HepG2 (cell line): Measurements from ENCODE around the gene CAPZB. TPM values are rescaled to one million over a fixed set of nuclear protein-coding genes. Genes with fewer than 3 reads are reported as not detected.

Experiments used
- DBP ChIP-seq: sonication (generic); formaldehyde crosslinking; IDR thresholded peaks from 2 replicates; pipeline ENCODE4 v1.4.0; 2020; ENCODE audit warnings: missing genetic modification reagents; ENCODE audit errors: not compliant biosample characterization
- EZH2 ChIP-seq: conservative IDR thresholded peaks from 2 replicates; pipeline ENCODE4 v1.6.1; 2012; ENCODE audit warnings: mild to moderate bottlenecking, low read depth, low read length, moderate library complexity
- GABPA ChIP-seq, 2 experiments: IDR thresholded peaks; 2 replicates each; pipeline ENCODE4 v1.6.1; 2011 to 2016; ENCODE audit warnings: low read depth in 2 of 2, low read length in 1 of 2, missing biosample characterization in 1 of 2, missing genetic modification characterization in 1 of 2
- NCOR1 ChIP-seq: fragments of 200-600 bp; sonication (generic); IDR thresholded peaks from 2 replicates; pipeline ENCODE4 v1.7.0; 2017; ENCODE audit warnings: antibody characterized with exemption, low read length, borderline replicate concordance
- TEF ChIP-seq: sonication (generic); formaldehyde crosslinking; IDR thresholded peaks from 2 replicates; pipeline ENCODE4 v1.5.0; 2020; ENCODE audit warnings: missing genetic modification reagents
- ZFP36L1 ChIP-seq: sonication (generic); formaldehyde crosslinking; IDR thresholded peaks from 2 replicates; pipeline ENCODE4 v1.8.0; 2022; ENCODE audit warnings: mild to moderate bottlenecking, missing genetic modification reagents, moderate library complexity
- ZKSCAN5 ChIP-seq: sonication (generic); formaldehyde crosslinking; IDR thresholded peaks from 2 replicates; pipeline ENCODE4 v1.5.1; 2020; ENCODE audit warnings: mild to moderate bottlenecking, missing genetic modification reagents
- ZNF124 ChIP-seq: sonication (generic); formaldehyde crosslinking; IDR thresholded peaks from 2 replicates; pipeline ENCODE4 v1.4.0; 2020; ENCODE audit warnings: missing genetic modification reagents
- ZNF17 ChIP-seq: sonication (generic); formaldehyde crosslinking; IDR thresholded peaks from 2 replicates; pipeline ENCODE4 v1.5.0; 2020; ENCODE audit warnings: mild to moderate bottlenecking, missing genetic modification reagents
- ZNF335 ChIP-seq: sonication (generic); formaldehyde crosslinking; IDR thresholded peaks from 2 replicates; pipeline ENCODE4 v1.4.0; 2020; ENCODE audit warnings: missing genetic modification reagents
- ZNF512B ChIP-seq: sonication (generic); formaldehyde crosslinking; IDR thresholded peaks from 2 replicates; pipeline ENCODE4 v1.5.1; 2020; ENCODE audit warnings: missing genetic modification reagents, mild to moderate bottlenecking, borderline replicate concordance
- ZNF546 ChIP-seq: sonication (generic); formaldehyde crosslinking; conservative IDR thresholded peaks from 2 replicates; pipeline ENCODE4 v1.8.1; 2023; ENCODE audit warnings: mild to moderate bottlenecking, missing genetic modification reagents
- ZNF556 ChIP-seq: sonication (generic); formaldehyde crosslinking; IDR thresholded peaks from 2 replicates; pipeline ENCODE4 v1.4.0; 2020; ENCODE audit warnings: mild to moderate bottlenecking, missing genetic modification reagents, borderline replicate concordance
- ZNF768 ChIP-seq: sonication (generic); formaldehyde crosslinking; IDR thresholded peaks from 2 replicates; pipeline ENCODE4 v1.4.0; 2020; ENCODE audit warnings: missing genetic modification reagents
- polyA plus RNA-seq, 8 experiments: library from polyadenylated mRNA; depleted of rRNA in 3 of 8; stranded (reverse) in 7 of 8; unstranded in 1 of 8; fragments of >200 nt; fragmentation: Illumina TruSeq in 4 of 8; extraction: Trizol in 4 of 8; gene quantifications; 2 replicates each; pipeline versions ENCODE4 v1.2.1 to v1.2.3, GENCODE V29; 2011 to 2016; ENCODE audit warnings: low read depth in 4 of 8, missing spikeins in 1 of 8, mixed read lengths in 1 of 8; ENCODE audit not compliant: insufficient read depth in 1 of 8
- total RNA-seq, 5 experiments: library from RNA; depleted of rRNA; stranded (reverse); fragments of >200 nt; fragmentation: Illumina TruSeq; extraction: Trizol; gene quantifications; 2 replicates each; pipeline ENCODE4 v1.2.3, GENCODE V29; 2016; ENCODE audit warnings: low read depth in 1 of 5
- TF ChIP-seq, protein P1 (sequence below): IDR thresholded peaks from 2 replicates; pipeline ENCODE4 v1.6.1; 2016
- TF ChIP-seq, protein P2 (sequence below), 2 experiments: sonication (generic) in 1 of 2; formaldehyde crosslinking in 1 of 2; IDR thresholded peaks; 2 replicates each; pipeline versions ENCODE4 v1.5.1 to v1.6.1; 2011 to 2020; ENCODE audit warnings: borderline replicate concordance in 1 of 2, low read depth in 1 of 2, low read length in 1 of 2, mild to moderate bottlenecking in 1 of 2, missing genetic modification reagents in 1 of 2, moderate library complexity in 1 of 2
- TF ChIP-seq, protein P3 (sequence below): sonication (generic); formaldehyde crosslinking; IDR thresholded peaks from 2 replicates; pipeline ENCODE4 v1.4.0; 2020; ENCODE audit warnings: missing genetic modification reagents, mild to moderate bottlenecking, borderline replicate concordance

CAPZB gene
- total and polyA plus RNA-seq, 2 of the 13 experiments (the other 11 are each of a cell fraction or from before 2014, with no cell fraction given) = 58.9 to 76.9 TPM

GRCh38 chr1:19445417-19446342 is 39.7 kb downstream of the CAPZB start (continued):
- TF ChIP-seq, protein P1, sequence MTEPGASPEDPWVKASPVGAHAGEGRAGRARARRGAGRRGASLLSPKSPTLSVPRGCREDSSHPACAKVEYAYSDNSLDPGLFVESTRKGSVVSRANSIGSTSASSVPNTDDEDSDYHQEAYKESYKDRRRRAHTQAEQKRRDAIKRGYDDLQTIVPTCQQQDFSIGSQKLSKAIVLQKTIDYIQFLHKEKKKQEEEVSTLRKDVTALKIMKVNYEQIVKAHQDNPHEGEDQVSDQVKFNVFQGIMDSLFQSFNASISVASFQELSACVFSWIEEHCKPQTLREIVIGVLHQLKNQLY (CRISPR knock-in tag) = peak; percentile 84
- TF ChIP-seq ZKSCAN5 (CRISPR knock-in tag) (no peak), ZNF124 (CRISPR knock-in tag) (peak; percentile 83; the same call in 1 of the 2 replicates), TEF (CRISPR knock-in tag) (no peak), NCOR1 (peak; percentile 50; the same call in 1 of the 2 replicates), ZNF556 (CRISPR knock-in tag) (no peak), ZNF768 (peak; percentile 86), EZH2 (no peak), ZNF512B (no peak), ZFP36L1 (CRISPR knock-in tag) (peak; percentile 71; the same call in 1 of the 2 replicates), ZNF546 (CRISPR knock-in tag) (no peak), GABPA (IDR thresholded peaks at IDR 0.05; ENCODE audit: low read depth, low read length) (no peak), GABPA (CRISPR knock-in tag; IDR thresholded peaks at IDR 0.05; ENCODE audit: low read depth) (peak; percentile 60), ZNF335 (CRISPR knock-in tag) (no peak), DBP (peak; percentile 35), ZNF17 (no peak)
- TF ChIP-seq, protein P2, sequence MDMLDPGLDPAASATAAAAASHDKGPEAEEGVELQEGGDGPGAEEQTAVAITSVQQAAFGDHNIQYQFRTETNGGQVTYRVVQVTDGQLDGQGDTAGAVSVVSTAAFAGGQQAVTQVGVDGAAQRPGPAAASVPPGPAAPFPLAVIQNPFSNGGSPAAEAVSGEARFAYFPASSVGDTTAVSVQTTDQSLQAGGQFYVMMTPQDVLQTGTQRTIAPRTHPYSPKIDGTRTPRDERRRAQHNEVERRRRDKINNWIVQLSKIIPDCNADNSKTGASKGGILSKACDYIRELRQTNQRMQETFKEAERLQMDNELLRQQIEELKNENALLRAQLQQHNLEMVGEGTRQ (IDR thresholded peaks at IDR 0.05; ENCODE audit: low read depth, low read length) = no peak
- TF ChIP-seq, protein P2 (CRISPR knock-in tag; IDR thresholded peaks at IDR 0.05; ENCODE audit: borderline replicate concordance) = no peak
- TF ChIP-seq, protein P3, sequence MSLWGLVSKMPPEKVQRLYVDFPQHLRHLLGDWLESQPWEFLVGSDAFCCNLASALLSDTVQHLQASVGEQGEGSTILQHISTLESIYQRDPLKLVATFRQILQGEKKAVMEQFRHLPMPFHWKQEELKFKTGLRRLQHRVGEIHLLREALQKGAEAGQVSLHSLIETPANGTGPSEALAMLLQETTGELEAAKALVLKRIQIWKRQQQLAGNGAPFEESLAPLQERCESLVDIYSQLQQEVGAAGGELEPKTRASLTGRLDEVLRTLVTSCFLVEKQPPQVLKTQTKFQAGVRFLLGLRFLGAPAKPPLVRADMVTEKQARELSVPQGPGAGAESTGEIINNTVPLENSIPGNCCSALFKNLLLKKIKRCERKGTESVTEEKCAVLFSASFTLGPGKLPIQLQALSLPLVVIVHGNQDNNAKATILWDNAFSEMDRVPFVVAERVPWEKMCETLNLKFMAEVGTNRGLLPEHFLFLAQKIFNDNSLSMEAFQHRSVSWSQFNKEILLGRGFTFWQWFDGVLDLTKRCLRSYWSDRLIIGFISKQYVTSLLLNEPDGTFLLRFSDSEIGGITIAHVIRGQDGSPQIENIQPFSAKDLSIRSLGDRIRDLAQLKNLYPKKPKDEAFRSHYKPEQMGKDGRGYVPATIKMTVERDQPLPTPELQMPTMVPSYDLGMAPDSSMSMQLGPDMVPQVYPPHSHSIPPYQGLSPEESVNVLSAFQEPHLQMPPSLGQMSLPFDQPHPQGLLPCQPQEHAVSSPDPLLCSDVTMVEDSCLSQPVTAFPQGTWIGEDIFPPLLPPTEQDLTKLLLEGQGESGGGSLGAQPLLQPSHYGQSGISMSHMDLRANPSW (CRISPR knock-in tag) = no peak; the same call in 1 of the 2 replicates
